ENCODE data around the gene NOTCH2.

Gene NOTCH2

DNA sequence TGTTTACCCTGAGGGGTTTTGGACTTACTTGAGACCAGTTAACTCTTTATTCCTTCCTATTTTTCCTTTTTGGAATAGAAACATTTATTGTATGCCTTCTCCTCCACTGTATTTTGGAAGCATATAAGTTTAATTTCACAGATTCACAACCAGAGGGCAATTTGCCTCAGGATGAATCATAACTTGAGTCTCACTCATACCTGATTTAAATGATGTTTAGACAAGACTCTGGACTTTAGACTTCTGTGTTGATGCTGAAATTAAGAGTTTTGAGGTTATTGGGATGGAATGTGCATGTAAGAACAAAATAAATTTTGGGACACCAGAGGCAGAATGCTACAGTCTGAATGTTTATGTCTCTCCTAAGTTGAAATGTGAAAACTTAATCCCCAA lies 166.0 kb downstream of the NOTCH2 start:
- Histone ChIP-seq H3K9me3 (ENCODE audit: control insufficient read depth, insufficient read depth, low read length) (no peaks in the 10 kb centered on the region), H3K9me2 (replicated peaks; ENCODE audit: control insufficient read depth, low read length) (no peaks in the 10 kb centered on the region), H3F3A (ENCODE audit: control insufficient read depth, insufficient read depth) (no peaks in the 10 kb centered on the region), H3K27ac (ENCODE audit: low read depth, low read length) (no peak overlapping the region), H4K20me1 (ENCODE audit: control insufficient read depth, insufficient read depth, low read depth, low read length) (no peaks in the 10 kb centered on the region), H3K4me3 (ENCODE audit: low read length) (no peak overlapping the region), H3K4me2 (ENCODE audit: low read length) (no peak overlapping the region), H3K36me3 (ENCODE audit: control insufficient read depth, low read length) (no peaks in the 10 kb centered on the region), H3K27me3 (ENCODE audit: control insufficient read depth, low read length) (no peaks in the 10 kb centered on the region), H3K79me2 (ENCODE audit: control insufficient read depth, low read length) (no peaks in the 10 kb centered on the region), H3K4me1 (ENCODE audit: control insufficient read depth, low read length) (no peaks in the 10 kb centered on the region)
- TF ChIP-seq, protein P1, sequence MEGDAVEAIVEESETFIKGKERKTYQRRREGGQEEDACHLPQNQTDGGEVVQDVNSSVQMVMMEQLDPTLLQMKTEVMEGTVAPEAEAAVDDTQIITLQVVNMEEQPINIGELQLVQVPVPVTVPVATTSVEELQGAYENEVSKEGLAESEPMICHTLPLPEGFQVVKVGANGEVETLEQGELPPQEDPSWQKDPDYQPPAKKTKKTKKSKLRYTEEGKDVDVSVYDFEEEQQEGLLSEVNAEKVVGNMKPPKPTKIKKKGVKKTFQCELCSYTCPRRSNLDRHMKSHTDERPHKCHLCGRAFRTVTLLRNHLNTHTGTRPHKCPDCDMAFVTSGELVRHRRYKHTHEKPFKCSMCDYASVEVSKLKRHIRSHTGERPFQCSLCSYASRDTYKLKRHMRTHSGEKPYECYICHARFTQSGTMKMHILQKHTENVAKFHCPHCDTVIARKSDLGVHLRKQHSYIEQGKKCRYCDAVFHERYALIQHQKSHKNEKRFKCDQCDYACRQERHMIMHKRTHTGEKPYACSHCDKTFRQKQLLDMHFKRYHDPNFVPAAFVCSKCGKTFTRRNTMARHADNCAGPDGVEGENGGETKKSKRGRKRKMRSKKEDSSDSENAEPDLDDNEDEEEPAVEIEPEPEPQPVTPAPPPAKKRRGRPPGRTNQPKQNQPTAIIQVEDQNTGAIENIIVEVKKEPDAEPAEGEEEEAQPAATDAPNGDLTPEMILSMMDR (IDR thresholded peaks at IDR 0.05; ENCODE audit: low read depth, low read length, poor library complexity, severe bottlenecking) = no peak
- TF ChIP-seq EZH2phosphoT487 (IDR thresholded peaks at IDR 0.05; ENCODE audit: borderline replicate concordance, low read length) = no peak

DNA sequence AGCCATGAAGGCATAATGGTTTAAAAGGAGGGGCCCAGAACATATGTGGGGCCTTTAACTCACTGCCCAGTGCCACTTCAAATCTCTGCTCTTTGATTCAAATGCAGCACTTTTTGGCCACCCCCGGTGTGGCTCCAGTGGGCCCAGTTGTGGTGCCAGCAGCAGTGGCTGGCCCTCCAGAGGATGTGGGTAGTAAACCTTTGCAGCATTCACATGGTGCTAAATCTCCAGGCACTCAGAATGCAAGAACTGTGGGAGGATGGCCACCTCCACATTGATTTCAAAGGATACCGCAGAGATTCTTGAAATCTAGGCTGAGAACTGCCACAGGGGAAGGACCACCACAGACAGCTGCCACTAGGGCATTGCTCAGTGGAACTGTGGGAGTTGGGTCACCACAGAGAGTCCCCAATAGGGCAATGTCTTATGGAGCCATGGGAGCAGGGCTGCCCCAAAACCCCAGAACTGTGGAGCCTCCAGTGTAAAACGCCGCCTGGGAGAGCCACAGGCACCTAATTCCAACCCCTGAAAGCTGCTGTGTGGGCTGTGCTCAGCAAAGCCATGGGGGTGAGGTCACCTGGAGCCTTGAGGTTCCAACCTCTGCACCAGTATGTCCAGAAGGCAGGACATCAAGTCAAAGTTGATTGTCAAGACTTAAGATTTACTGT lies 166.6 kb downstream of the NOTCH2 start:
- TF ChIP-seq EZH2phosphoT487 (IDR thresholded peaks at IDR 0.05; ENCODE audit: borderline replicate concordance, low read length) = no peak
- TF ChIP-seq, protein P1 (IDR thresholded peaks at IDR 0.05; ENCODE audit: low read depth, low read length, poor library complexity, severe bottlenecking) = no peak
- H3F3A ChIP-seq (ENCODE audit: control insufficient read depth, insufficient read depth) = no peaks in the 10 kb centered on the region
- H3K27me3 ChIP-seq (ENCODE audit: control insufficient read depth, low read length) = no peaks in the 10 kb centered on the region
- H3K9me3 ChIP-seq (ENCODE audit: control insufficient read depth, insufficient read depth, low read length) = no peaks in the 10 kb centered on the region
- no peaks in the 10 kb centered on the region for H3K9me2 ChIP-seq (replicated peaks; ENCODE audit: control insufficient read depth, low read length)
- H3K4me2 ChIP-seq (ENCODE audit: low read length) = no peak overlapping the region
- H3K4me3 ChIP-seq (ENCODE audit: low read length) = no peak overlapping the region
- no peaks in the 10 kb centered on the region for H3K4me1 ChIP-seq (ENCODE audit: control insufficient read depth, low read length)
- H3K79me2 ChIP-seq (ENCODE audit: control insufficient read depth, low read length) = no peaks in the 10 kb centered on the region
- H4K20me1 ChIP-seq (ENCODE audit: control insufficient read depth, insufficient read depth, low read depth, low read length) = no peaks in the 10 kb centered on the region
- no peaks in the 10 kb centered on the region for H3K36me3 ChIP-seq (ENCODE audit: control insufficient read depth, low read length)
- no peak overlapping the region for H3K27ac ChIP-seq (ENCODE audit: low read depth, low read length)

- Histone ChIP-seq H3K9me3 (ENCODE audit: control insufficient read depth, insufficient read depth, low read length) (no peaks in the 10 kb centered on the region), H3K4me2 (ENCODE audit: low read length) (no peak overlapping the region), H3K9me2 (replicated peaks; ENCODE audit: control insufficient read depth, low read length) (no peaks in the 10 kb centered on the region), H3K4me1 (ENCODE audit: control insufficient read depth, low read length) (no peaks in the 10 kb centered on the region), H3K27me3 (ENCODE audit: control insufficient read depth, low read length) (no peaks in the 10 kb centered on the region), H3K79me2 (ENCODE audit: control insufficient read depth, low read length) (no peaks in the 10 kb centered on the region), H3K27ac (ENCODE audit: low read depth, low read length) (no peak overlapping the region), H3K36me3 (ENCODE audit: control insufficient read depth, low read length) (no peaks in the 10 kb centered on the region), H4K20me1 (ENCODE audit: control insufficient read depth, insufficient read depth, low read depth, low read length) (no peaks in the 10 kb centered on the region), H3F3A (ENCODE audit: control insufficient read depth, insufficient read depth) (no peaks in the 10 kb centered on the region), H3K4me3 (ENCODE audit: low read length) (no peak overlapping the region)
- TF ChIP-seq, protein P1 (IDR thresholded peaks at IDR 0.05; ENCODE audit: low read depth, low read length, poor library complexity, severe bottlenecking) = no peak
- no peak for TF ChIP-seq EZH2phosphoT487 (IDR thresholded peaks at IDR 0.05; ENCODE audit: borderline replicate concordance, low read length)
Observed at GRCh38 chr1:119898981-119899720, 170.3 kb downstream of the NOTCH2 start.
